COR-L47 (cell line): ENCODE data around the gene CEND1.

ENCODE experiments used
- DNase-seq: peaks from one replicate; lab custom pipeline; 2025; lab: John Stamatoyannopoulos, UW

The CEND1 gene

DNA sequence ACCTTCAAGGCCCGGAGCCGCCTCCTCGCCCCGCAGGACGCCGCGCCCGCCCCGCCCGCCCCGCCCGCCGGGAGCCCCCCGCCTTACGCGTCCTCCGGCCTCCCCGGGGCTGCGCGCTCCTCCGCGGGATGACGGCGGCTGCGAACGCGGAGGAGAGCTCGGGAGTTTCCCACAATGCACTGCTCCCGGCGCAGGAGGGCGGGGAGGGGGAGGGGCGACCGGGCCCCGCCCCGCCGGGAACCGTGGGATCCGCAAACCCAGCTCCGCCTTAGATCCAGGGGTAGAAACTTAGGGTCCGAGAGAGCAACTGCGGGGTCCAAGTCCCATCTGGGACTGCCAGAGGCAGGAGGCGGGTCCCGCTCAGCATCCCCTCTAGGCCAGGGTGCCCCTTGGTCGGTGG, at the start of gene CEND1:
TSS of gene CEND1 (minus strand) at position 148 of the 400 bp plus-strand sequence. CDS start 1,514 bp downstream, outside the sequence.
- DNase-seq: peak; percentile 50

- DNase-seq: no peak
Observed at GRCh38 chr11:839280-839623, 49.4 kb upstream of the CEND1 start.

DNA sequence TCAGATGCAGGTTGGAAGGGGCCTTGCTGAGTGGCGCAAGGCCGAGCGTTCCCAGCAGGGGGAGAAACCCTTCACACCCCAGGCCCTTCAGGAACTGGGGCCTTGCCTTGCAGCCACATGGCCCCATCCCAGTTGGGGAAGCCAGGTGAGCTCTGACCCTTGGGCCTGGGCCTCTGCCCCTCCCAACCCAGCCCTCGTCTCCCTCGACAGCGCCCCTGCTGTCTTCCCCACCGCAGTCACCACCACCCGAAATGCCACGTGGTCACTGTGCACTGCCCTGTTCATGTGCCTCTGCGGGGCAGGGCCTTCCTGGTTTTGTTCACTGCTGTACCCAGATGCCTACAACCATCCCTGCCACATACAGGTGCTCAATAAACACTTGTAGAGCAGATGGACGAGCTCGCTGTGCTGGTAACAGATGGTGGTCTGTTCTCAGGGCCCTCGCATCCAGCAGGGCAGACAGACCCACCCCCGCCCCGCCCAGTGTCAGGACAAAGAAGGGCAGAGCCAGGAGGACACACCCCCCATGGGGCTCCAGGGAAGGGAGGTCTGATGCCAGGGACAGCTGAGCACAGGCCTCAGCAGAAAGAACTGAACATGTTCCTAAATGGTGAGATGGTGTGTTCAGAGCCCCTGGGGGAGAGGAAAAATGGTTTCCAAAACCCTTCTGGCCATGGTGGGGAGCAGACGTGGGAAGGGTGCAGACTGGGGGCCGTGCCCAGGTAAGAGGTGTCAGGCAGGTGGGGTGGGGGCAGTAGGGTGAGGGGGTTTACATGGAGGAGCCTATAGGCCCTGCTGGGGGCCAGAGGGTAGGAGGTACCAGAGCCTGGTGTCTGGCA, 48.8 kb upstream of the CEND1 start:
- DNase-seq: no peak

DNA sequence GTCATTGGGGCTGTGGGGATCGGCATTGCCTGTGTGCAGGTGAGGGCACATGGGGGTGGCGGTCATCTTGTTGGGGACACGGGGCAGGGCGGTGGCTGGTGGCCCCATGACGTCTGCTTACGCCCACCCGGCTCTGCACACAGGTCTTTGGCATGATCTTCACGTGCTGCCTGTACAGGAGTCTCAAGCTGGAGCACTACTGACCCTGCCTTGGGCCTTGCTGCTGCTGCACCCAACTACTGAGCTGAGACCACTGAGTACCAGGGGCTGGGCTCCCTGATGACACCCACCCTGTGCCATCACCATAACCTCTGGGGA, 48.1 kb upstream of the CEND1 start:
- no peak for DNase-seq

DNA sequence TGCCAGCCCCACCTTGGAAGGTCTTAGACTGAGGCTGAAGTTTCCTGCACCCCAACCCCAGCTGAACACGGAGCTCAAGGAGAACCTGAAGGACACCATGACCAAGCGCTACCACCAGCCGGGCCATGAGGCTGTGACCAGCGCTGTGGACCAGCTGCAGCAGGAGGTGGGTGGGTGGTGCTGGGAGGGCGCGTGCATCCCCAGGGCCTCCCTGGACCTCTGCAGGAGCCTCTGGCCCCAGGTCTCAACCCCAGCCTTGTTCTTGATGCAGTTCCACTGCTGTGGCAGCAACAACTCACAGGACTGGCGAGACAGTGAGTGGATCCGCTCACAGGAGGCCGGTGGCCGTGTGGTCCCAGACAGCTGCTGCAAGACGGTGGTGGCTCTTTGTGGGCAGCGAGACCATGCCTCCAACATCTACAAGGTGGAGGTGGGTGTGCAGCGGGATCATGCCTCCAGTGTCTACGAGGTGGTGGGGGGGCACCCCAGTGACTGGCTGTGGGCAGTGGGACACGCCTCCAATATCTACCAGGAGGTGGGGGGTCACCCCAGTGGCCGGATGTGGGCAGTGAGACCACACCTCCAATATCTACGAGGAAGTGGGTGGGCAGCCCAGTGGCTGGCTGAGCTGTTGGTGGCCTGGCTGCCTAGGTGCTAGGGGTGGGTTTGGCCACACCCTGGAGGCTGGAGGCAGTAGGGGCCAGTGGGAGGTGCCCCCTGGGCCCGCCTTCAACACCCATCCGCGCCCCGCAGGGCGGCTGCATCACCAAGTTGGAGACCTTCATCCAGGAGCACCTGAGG, 47.5 kb upstream of the CEND1 start:
- no peak for DNase-seq

DNA sequence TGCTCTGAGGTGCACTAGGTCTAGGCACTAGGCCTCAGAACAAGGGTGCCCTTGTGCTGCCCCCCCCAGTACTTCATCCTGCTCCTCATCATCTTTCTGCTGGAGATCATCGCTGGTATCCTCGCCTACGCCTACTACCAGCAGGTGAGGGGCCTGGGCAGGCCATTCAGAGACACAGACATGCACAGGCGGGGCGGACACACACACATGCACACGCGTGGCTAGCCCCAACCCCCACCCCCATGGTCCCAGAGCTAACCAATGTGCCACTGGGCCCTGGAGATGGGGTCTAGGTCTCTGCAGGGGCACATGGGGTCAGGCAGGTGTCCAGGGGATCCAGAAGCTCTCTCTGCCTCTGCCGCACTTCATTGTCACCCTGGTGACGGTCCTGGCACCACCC, 46.8 kb upstream of the CEND1 start:
- DNase-seq: no peak

- DNase-seq: no peak
Observed at GRCh38 chr11:836274-836673, 46.4 kb upstream of the CEND1 start.

DNA sequence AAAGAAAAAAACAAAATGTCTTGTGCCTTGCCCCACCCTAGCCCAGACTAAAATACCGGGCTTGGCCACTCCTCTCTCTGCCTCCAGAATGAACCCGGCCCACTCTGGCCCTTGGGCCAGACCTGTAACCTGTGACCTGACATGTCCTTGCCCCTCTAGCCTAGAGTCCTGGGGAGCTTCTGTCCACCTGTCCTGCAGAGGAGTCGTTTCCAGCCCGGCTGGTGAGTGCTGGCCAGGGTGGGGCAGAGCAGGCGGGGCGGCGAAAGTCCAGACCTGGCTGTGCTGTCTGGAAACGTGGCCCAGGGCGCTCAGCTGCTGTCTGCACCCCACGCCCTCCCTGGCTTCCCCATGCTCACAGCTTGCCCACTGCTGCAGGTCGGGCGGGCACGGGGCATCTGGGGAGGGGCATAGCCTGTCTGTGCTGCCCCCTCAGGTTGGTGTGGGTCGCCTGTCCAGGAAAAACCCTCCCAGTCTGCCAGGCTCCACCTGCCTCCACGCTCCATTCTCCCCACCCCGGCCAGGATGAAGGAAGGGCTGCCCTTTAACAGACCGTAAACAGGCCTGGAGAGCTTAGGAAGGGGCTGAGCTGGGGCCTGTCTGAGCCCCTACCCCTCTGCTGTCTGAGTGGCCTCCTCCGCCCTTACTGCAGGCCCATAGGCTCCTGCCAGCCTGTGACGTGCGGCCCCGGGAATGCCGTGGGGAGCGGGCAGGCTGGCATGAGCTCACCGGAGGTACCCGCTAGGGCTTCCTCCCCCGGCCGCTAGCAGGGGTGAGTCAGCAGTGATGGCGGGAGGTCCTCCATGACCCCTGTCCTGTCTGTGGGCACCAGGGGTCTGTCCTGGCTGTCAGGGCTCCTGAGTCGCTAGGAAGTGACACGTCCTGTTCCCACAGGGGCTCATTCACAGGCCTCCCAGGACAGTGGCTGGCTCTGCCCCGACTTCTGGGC, 44.8 kb upstream of the CEND1 start:
- no peak for DNase-seq

DNA sequence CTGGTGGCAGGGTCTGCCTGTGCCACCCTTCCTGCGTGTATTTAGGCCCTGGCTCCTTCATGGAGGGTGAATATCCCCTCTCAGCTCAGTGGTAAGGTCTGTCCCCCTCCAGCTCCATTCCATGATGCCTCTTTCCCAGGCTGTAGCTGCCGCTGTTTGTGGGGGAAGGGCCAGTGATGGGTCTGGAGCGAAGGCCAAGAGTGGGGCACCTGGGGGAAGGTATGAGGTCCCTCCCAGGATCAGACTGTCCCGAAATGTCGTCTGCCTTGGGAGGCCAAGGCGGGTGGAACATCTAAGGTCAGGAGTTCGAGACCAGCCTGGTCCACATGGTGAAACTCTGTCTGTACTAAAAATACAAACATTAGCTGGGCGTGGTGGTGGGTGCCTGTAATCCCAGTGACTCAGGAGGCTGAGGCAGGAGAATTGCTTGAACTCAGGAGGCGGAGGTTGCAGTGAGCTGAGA, 44.0 kb upstream of the CEND1 start:
- DNase-seq: no peak

DNA sequence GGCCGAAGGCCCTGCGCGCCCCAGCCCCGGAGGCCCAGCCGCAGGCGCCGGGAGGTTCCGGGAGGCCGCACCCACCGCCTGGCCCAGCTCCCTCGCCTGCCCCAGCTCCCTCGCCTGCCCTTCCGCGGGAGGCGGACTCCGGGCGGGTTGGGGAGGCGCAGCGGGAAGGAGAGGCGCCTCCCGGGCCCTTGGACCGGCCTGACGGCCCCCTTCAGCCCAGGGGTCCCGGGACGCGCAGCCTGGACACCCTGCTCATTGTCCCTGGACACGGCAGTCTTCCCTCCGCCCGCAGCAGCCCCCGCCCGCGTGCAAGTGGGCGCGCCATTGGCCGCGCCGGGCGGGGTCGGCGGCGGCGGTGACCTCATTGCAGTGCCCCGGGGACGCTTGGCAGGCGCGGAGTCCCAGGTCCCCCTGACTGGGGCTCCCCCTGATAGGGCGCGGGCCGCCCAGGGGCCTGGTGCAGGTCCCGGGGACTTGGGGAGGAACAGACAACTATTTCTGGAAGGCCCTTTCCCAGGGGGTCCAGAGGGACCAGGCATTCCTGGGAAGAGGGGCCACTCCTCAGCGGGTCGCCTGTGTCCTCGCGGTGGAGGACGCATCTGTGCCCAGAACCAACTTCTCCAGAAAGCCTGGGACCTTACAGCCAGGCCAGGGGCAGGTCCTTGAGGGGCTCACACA, 43.4 kb upstream of the CEND1 start:
- DNase-seq: no peak

GRCh38 chr11:832529-833113, 42.7 kb upstream of the CEND1 start, which contains the start of gene CD151:
Gene CD151 (plus strand): TSS chr11:832952. CDS start chr11:836070, 3,118 bp downstream.
- DNase-seq: peak; percentile 17

- no peak for DNase-seq
Observed at GRCh38 chr11:831961-832528, 42.2 kb upstream of the CEND1 start.

DNA sequence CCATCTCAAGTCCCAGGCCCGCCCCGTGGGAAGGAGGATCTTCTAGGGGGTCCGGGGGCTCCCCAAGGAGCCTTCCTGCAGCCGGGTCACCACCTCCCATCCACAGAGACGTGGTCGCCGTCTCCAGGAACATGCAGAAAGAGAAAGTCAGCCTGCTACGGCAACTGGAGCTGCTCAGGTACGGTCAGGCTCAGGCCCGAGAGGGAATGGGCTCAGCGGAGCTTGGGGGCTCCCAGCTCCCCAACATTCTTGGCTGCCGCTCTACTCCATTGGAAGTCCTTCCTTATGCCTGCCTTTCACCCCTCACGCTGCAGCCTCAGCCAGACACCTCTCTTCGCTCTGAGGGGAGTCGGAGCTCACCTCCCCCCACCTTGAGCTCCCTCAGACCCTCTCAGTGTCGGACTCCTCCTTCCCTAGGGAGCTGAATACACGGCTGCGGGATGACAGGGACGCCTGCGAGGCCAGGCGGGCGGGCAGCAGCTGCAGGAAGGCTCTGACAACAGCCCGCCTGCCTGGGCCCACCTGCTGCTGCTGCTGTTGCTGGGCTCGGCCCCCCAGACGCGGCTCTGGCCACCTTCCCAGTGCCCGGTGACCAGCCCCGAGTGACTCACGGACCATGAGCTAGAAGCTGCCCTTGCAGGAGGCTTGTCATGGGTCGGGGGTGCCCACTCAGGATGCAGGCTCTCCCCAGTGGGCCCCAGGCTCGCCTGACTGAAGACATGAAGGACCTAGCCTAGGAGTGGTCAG, 41.4 kb upstream of the CEND1 start:
- DNase-seq: peak; percentile 63

GRCh38 chr11:830295-831117, 40.6 kb upstream of the CEND1 start:
- DNase-seq: peak; percentile 79

- no peak for DNase-seq
Observed at GRCh38 chr11:829847-830294, 40.0 kb upstream of the CEND1 start.

- no peak for DNase-seq
Observed at GRCh38 chr11:829176-829846, 39.4 kb upstream of the CEND1 start.

GRCh38 chr11:828506-829175, 38.8 kb upstream of the CEND1 start:
- no peak for DNase-seq

GRCh38 chr11:827897-828192, 38.0 kb upstream of the CEND1 start, which contains the start of gene CRACR2B:
Gene CRACR2B (plus strand): TSS chr11:827919. CDS start chr11:828608, 689 bp downstream.
- no peak for DNase-seq
